Stomach (tissue), 9 donors: ENCODE data around the gene FBXW7. TPM values are rescaled to one million over a fixed set of nuclear protein-coding genes. Genes with fewer than 3 reads are reported as not detected.

ENCODE experiments used
- DNase-seq, 2 donors: peaks; one replicate each; pipeline versions ENCODE4 v3.0.0 to v3.0.0-alpha.2; 2013 to 2019
- H3K27ac ChIP-seq, 5 donors: fragments of 200-600 bp in 4 of 5; sonication (generic) in 4 of 5; one replicate each; pipeline ENCODE4 v1.5.1; 2013 to 2019; ENCODE audit warnings: mild to moderate bottlenecking in 1 of 5, moderate library complexity in 1 of 5
- H3K27me3 ChIP-seq, 3 donors: fragments of 200-600 bp; sonication (generic); one replicate each; pipeline ENCODE4 v1.5.1; 2017 to 2019; ENCODE audit warnings: mixed run types in 1 of 3
- H3K36me3 ChIP-seq, 4 donors: fragments of 200-600 bp; sonication (generic); 1 replicate in 3 of 4; 2 replicates in 1 of 4; pipeline ENCODE4 v1.5.1; 2016 to 2019
- H3K4me1 ChIP-seq, 4 donors: fragments of 200-600 bp; sonication (generic); one replicate each; pipeline ENCODE4 v1.5.1; 2016 to 2019
- H3K4me3 ChIP-seq, 4 donors: fragments of 200-600 bp; sonication (generic) in 3 of 4; one replicate each; pipeline ENCODE4 v1.5.1; 2016 to 2019; ENCODE audit warnings: mild to moderate bottlenecking in 1 of 4
- H3K9me3 ChIP-seq, 4 donors: fragments of 200-600 bp; sonication (generic); one replicate each; pipeline ENCODE4 v1.5.1; 2016 to 2019
- EP300 ChIP-seq: sonication (generic); formaldehyde crosslinking; IDR thresholded peaks from one replicate; pipeline ENCODE4 v1.6.1; 2017; ENCODE audit warnings: antibody characterized with exemption
- POLR2A ChIP-seq, 4 donors: fragments of 450-650 bp; IDR thresholded peaks; one replicate each; pipeline ENCODE4 v1.6.1; 2016; ENCODE audit warnings: antibody characterized with exemption in 4 of 4, control low read depth in 2 of 4, mild to moderate bottlenecking in 1 of 4, moderate library complexity in 1 of 4
- POLR2AphosphoS5 ChIP-seq, 3 donors: sonication (generic); formaldehyde crosslinking; IDR thresholded peaks; one replicate each; pipeline ENCODE4 v1.6.1; 2016; ENCODE audit warnings: antibody characterized with exemption in 3 of 3
- WGBS, 5 donors: extraction: QIAGEN DNeasy Blood & Tissue Kit in 3 of 5; methylation state at CpG; one replicate each; pipeline versions ENCODE4 v1.1.5 to v1.1.7; 2013 to 2018; 5-methylcytosine and 5-hydroxymethylcytosine counted together
- intact Hi-C: fragments of 100-400 bp; cut with DNase I; formaldehyde crosslinking; loops from one replicate; pipeline ENCODE4 v1.15.1; 2023; ENCODE audit warnings: low total_unique reads
- polyA plus RNA-seq, 3 donors: library from polyadenylated mRNA; stranded (reverse); fragments of 200-250 nt; gene quantifications; one replicate each; pipeline ENCODE4 v1.2.3, GENCODE V29; 2013
- total RNA-seq, 5 donors: library from RNA; depleted of rRNA; stranded (reverse); fragments of >200 nt; gene quantifications; one replicate each; pipeline versions ENCODE4 v1.1.0 to v1.2.3, GENCODE V29; 2014 to 2016
- TF ChIP-seq, protein P1 (sequence below), 7 experiments: fragments of 450-650 bp in 4 of 7; fragments of 200-600 bp in 3 of 7; sonication (generic) in 3 of 7; IDR thresholded peaks; one replicate each; pipeline ENCODE4 v1.5.1; 2016 to 2019; ENCODE audit warnings: antibody characterized with exemption in 7 of 7, control low read depth in 2 of 7, mild to moderate bottlenecking in 1 of 7
- donor health status: healthy with polysubstance abuse.
- donor health status: Bipolar disorder and iron deficiency.
- donor health status: healthy.

FBXW7 gene
- total and polyA plus RNA-seq, 8 donors: 8.7 to 119 (median 25.1) TPM

DNA sequence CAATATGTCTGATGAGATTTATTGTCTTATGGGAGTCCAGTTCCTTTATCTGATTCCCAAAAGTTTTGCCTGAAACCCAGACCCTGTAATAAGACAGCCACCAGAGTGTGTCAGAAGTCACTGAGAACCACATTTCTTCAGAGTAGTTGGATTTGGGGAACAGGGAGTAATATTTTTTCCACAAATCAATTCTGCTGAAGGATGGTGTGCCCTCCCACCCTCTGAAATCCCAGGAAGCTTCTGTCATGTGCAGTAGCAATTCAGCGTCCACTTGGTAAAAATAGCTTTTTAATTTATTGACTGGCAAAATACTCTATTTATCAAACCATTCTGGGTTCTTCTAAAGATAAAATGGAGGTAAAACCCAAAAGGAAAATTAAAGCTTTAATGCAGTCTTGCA is 229.4 kb downstream of the FBXW7 start:
- H3K36me3 ChIP-seq: no peaks in the 10 kb centered on the region
- WGBS, 5 donors: 72 to 91% (median 78%) methylated on average over 1 of the region's 1 CpG
- H3K4me1 ChIP-seq: no peaks in the 10 kb centered on the region
- no peak overlapping the region for H3K27ac ChIP-seq
- H3K4me3 ChIP-seq: no peak overlapping the region
- no peak for TF ChIP-seq EP300
- TF ChIP-seq, protein P1, sequence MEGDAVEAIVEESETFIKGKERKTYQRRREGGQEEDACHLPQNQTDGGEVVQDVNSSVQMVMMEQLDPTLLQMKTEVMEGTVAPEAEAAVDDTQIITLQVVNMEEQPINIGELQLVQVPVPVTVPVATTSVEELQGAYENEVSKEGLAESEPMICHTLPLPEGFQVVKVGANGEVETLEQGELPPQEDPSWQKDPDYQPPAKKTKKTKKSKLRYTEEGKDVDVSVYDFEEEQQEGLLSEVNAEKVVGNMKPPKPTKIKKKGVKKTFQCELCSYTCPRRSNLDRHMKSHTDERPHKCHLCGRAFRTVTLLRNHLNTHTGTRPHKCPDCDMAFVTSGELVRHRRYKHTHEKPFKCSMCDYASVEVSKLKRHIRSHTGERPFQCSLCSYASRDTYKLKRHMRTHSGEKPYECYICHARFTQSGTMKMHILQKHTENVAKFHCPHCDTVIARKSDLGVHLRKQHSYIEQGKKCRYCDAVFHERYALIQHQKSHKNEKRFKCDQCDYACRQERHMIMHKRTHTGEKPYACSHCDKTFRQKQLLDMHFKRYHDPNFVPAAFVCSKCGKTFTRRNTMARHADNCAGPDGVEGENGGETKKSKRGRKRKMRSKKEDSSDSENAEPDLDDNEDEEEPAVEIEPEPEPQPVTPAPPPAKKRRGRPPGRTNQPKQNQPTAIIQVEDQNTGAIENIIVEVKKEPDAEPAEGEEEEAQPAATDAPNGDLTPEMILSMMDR (IDR thresholded peaks at IDR 0.05): no peak
- no peak for TF ChIP-seq POLR2A (IDR thresholded peaks at IDR 0.05)
- no peak for TF ChIP-seq POLR2AphosphoS5 (IDR thresholded peaks at IDR 0.05)
- intact Hi-C loops: no loop called here
- no peaks in the 10 kb centered on the region for H3K27me3 ChIP-seq
- no peaks in the 10 kb centered on the region for H3K9me3 ChIP-seq
- no peak for DNase-seq

DNA sequence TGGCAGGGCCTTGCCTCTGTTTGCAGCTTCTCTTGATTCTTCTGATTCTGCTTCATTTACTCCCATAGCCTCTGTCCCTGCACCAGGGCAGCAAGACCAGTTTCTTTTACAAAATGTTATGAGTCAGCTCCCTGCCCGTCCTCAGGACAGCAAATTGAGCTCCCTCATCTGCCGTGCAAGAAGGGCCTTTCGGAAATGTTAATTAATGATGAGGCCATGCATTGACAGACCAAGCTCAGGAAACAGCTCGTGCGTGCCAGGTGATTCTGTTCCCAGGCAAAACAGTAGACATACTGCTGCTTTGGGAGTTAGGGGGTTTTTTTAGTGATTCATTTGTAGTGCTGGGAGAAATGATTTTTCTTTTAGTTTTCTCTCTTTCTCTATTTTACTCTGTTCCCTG is 231.7 kb downstream of the FBXW7 start:
- Histone ChIP-seq H3K36me3 (no peaks in the 10 kb centered on the region), H3K4me1 (no peaks in the 10 kb centered on the region), H3K27me3 (no peaks in the 10 kb centered on the region), H3K27ac (no peak overlapping the region), H3K9me3 (no peaks in the 10 kb centered on the region), H3K4me3 (no peak overlapping the region)
- no peak for TF ChIP-seq POLR2A (IDR thresholded peaks at IDR 0.05)
- no peak for TF ChIP-seq EP300
- TF ChIP-seq, protein P1 (IDR thresholded peaks at IDR 0.05): no peak
- no peak for TF ChIP-seq POLR2AphosphoS5 (IDR thresholded peaks at IDR 0.05)
- intact Hi-C loops: no loop called here
- DNase-seq: no peak
- 70 to 82% (median 77%) methylated on average over 5 of the region's 5 CpGs for WGBS, 5 donors

DNA sequence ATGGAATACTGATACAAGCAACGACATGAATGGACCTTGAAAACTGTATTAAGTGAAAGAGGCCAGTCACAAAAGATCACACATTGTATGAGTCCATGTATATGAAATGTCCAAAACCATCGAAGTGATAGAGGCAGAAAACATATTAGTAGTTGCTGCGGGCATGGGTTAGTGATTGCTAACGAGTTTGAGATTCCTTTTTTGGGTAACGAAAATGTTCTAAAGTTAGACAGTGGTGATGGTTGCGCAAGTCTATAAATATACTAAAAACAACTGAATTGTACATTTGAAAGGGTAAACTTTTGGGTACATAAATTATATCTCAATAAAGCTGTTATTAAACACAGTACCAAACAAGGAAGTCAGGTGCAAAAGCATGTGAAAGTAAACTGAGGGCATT is 234.5 kb downstream of the FBXW7 start:
- WGBS, 5 donors: 76 to 92% (median 89%) methylated on average over 6 of the region's 6 CpGs
- no peak for TF ChIP-seq EP300
- TF ChIP-seq POLR2A (IDR thresholded peaks at IDR 0.05): no peak
- TF ChIP-seq, protein P1 (IDR thresholded peaks at IDR 0.05): no peak
- TF ChIP-seq POLR2AphosphoS5 (IDR thresholded peaks at IDR 0.05): no peak
- no peak for DNase-seq
- Histone ChIP-seq H3K4me1 (no peaks in the 10 kb centered on the region), H3K36me3 (no peaks in the 10 kb centered on the region), H3K4me3 (no peak overlapping the region), H3K9me3 (no peaks in the 10 kb centered on the region), H3K27me3 (no peaks in the 10 kb centered on the region), H3K27ac (no peak overlapping the region)
- intact Hi-C loops: no loop called here

GRCh38 chr4:152299553-152299952 is 236.3 kb downstream of the FBXW7 start:
- no peak for DNase-seq
- intact Hi-C loops: no loop called here
- Histone ChIP-seq H3K4me1 (no peaks in the 10 kb centered on the region), H3K9me3 (no peaks in the 10 kb centered on the region), H3K36me3 (no peaks in the 10 kb centered on the region), H3K27me3 (no peaks in the 10 kb centered on the region), H3K27ac (no peak overlapping the region), H3K4me3 (no peak overlapping the region)
- 77 to 97% (median 91%) methylated on average over 3 of the region's 3 CpGs for WGBS, 5 donors
- TF ChIP-seq EP300 (no peak), POLR2A (IDR thresholded peaks at IDR 0.05) (no peak), POLR2AphosphoS5 (IDR thresholded peaks at IDR 0.05) (no peak)
- TF ChIP-seq, protein P1 (IDR thresholded peaks at IDR 0.05): no peak
